ENCODE measurements around the gene GTPBP3.

The GTPBP3 gene

DNA sequence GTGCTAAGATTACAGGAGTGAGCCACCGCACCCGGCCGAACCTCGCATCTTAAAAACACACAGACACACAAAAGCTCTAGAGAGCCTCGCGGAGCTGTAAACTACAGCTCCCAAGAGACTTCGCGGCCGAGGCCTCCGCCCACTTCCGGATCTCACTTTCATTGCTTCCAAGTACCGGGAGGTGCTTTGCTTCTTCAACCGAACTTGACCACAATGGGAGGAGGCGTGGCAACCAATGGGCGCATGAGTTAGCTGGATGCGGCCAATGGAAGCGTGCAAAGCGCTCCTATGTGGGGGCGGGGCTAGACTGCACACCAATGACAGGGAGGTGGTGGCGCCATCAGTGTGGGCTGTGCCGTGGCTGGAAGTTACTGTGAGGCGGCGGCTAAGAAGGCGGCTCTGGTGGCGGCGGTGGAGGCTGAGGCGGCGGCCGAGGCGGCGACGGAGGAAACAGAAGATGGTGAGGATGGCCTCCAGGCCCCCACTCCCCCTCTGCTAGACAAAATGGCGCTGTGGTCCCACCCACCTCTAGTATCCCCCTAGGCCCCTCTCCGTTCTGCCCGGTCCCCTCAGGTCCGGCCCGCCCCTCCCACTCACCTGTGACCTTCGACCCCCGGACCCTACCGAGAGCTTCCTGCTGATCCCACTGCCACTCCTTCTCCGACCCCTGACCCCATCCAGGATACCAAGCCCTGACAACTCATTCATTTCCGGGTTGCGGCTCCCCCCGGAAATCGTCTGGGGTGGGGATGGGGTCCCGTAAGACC lies 28.0 kb upstream of the GTPBP3 start, which contains the start of gene DDA1:
Gene DDA1 (plus strand): TSS at position 366 of the 767 bp plus-strand sequence. CDS start 92 bp downstream, at position 458.
- peak; percentile 99 for DNase-seq

- DNase-seq, result no peak
Observed at GRCh38 chr19:17309965-17310461, 27.3 kb upstream of the GTPBP3 start.

- no peak for DNase-seq
Observed at GRCh38 chr19:17311455-17312188, 25.7 kb upstream of the GTPBP3 start.

DNA sequence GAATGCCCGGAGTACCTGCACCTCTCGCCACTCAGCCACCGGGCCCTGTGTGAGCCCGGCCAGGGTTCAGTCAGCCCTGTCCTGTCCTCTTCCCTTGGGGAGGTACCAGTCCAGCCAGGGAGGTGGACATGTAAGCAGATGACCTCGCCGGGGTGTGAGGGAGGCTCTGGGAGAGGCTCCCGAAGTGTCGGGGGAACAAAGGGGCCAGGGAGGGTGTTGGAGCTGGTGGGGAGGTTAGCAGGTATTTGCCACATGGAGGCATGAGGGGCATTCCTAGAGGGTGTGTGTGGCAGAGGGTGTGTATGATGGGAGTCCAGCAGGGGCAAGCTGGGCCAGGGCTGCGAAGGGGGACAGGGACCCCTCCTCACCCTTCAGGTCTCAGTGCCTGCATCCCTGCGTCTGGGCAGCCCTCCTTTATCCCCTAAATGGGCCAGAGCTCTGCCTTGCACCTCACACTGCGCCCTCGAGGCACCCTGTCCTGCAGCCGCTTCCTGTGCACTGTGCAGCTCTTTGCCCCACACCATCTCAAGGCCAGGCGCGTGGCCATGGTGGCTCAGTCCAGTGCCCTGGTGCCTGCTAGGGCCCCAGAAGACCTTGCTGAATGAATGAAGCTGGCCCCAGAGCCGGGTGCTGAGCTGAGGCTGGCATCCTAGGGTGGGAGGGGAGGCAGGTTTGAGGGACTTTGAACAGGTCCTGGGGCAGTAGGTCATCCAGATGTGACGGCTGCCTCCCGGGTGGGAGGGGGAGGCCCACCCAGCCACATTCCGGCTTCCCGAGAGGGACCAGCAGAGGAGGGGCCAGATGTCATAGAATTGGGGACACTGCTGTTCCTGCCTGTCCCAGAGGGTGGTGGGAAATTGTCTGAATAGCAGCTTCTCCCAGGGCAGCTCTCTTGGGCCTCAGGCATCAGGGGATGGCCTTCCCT lies 24.9 kb upstream of the GTPBP3 start:
- DNase-seq, result no peak

- no peak for DNase-seq
Observed at GRCh38 chr19:17314007-17314593, 23.3 kb upstream of the GTPBP3 start.

DNA sequence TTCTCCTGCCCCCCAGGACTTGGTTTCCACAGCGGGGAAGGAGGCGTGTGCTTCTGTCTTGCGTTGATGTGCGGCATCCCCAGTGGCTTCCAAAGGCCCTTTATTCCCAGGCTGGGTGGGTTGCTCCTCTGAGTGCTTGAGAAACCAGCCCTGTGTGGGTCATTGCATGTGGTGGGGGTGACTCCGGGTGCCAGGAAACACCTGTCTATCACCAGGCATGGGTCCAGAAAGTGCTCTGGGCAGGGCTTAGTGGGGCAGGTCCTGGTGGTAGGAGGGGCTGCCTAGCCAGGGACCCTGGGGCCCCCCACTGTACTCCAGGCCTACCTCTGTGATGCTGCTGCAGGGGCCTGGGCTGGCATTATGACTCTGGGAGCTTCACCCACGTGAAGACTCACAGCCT lies 18.4 kb upstream of the GTPBP3 start:
- no peak for DNase-seq

- DNase-seq, result no peak
Observed at GRCh38 chr19:17319473-17320238, 17.7 kb upstream of the GTPBP3 start.

- DNase-seq, result no peak
Observed at GRCh38 chr19:17320435-17320834, 16.9 kb upstream of the GTPBP3 start.

GRCh38 chr19:17321655-17322489 lies 15.5 kb upstream of the GTPBP3 start:
- DNase-seq, result no peak

GRCh38 chr19:17322854-17323253 lies 14.5 kb upstream of the GTPBP3 start:
- DNase-seq, result no peak

GRCh38 chr19:17323300-17323963 lies 13.9 kb upstream of the GTPBP3 start:
- DNase-seq, result no peak

GRCh38 chr19:17323964-17324332 lies 13.4 kb upstream of the GTPBP3 start:
- DNase-seq, result no peak

- DNase-seq, result no peak
Observed at GRCh38 chr19:17324357-17325114, 12.8 kb upstream of the GTPBP3 start.

DNA sequence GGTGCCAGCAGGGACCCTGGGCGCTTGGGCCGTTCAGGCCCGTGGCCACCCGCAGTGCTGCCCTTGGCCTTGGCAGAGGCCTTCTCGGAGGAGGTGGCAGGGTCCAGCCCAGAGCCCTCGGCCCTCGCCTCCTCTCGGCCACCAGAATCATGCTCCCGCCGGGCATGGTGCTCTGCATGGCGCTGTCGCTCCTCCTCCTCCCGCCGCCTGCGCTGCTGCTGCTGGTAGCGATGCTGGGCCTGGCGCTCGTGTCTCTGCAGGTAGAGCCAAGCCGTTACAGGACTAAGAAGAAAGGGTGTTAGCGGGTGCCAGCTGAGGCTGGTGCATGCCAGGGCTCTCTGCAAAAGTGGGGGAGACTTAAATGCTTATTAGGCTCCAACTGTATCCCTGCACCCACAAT lies 12.2 kb upstream of the GTPBP3 start:
- no peak for DNase-seq

DNA sequence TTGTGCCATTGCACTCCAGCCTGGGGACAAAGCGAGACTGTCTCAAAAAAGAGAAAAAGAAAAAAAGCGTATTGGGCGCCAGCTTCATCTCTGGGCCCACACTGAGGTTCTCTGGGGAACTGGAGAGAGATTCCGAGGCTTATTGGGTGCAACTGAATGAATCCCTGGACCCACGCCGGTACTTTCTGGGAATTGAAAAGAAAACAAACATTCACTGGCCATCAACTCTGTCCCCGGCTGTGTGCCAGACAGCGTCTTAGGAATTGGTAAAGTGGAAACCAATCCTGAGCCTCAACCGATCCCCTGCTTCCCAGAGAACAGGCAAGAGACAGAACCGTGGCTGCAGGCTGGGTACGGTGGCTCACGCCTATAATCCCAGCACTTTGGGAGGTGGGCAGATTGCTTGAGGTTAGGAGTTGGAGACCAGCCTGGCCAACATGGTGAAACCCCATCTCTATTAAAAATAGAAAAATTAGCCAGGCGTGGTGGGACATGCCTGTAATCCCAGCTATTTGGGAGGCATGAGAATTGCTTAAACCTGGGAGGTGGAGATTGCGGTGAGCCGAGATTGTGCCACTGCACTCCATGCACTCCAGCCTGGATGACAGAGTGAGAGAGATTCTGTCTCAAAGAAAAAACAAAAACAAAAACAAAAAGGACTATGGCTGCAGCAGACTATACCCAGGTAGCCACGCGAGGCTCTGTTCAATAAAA lies 11.3 kb upstream of the GTPBP3 start:
- no peak for DNase-seq

GRCh38 chr19:17326595-17326966 lies 10.8 kb upstream of the GTPBP3 start:
- DNase-seq, result no peak

- no peak for DNase-seq
Observed at GRCh38 chr19:17327068-17327653, 10.2 kb upstream of the GTPBP3 start.
